ENCODE results near the gene KCNQ1. TPM values are rescaled to one million over a fixed set of nuclear protein-coding genes. Genes with fewer than 3 reads are reported as not detected.
A peak's percentile ranks its signal among the peaks of the same experiment; 100 is the strongest.

The KCNQ1 gene
- total and polyA plus RNA-seq, 2 of the 13 experiments (the other 11 are each of a cell fraction or from before 2014, with no cell fraction given) = 0.02 to 0.08 TPM

GRCh38 chr11:2689651-2690575 lies 245.1 kb downstream of the KCNQ1 start:
- FAIRE-seq (no peak), DNase-seq (ENCODE audit: low spot score) (no peak), ATAC-seq (peak; percentile 4)
- Histone ChIP-seq H3K9ac (ENCODE audit: insufficient read depth, low read depth, low read length) (0 out of 2 replicates have a peak overlapping the region, but pooled peaks have one; percentile 11), H3K4me2 (ENCODE audit: low read depth, low read length) (peak overlapping the region; percentile 78), H3K79me2 (ENCODE audit: insufficient read depth, low read length) (peaks cover 100% of the 10 kb centered on the region), H3K4me3 (replicated peaks in 1 of 3; ENCODE audit: insufficient read depth in 1 of 3, low read depth in 2 of 3, low read length in 3 of 3) (no peak overlapping the region), H3K4me1 (ENCODE audit: insufficient read depth, low read length) (peaks cover 100% of the 10 kb centered on the region), H2AFZ (ENCODE audit: low read length) (no peak overlapping the region), H4K20me1 (ENCODE audit: insufficient read depth, low read length) (peaks cover 100% of the 10 kb centered on the region), H3K9me3 (ENCODE audit: low read length) (no peaks in the 10 kb centered on the region), H3K36me3 (replicated peaks in 1 of 2; ENCODE audit: control insufficient read depth in 1 of 2, insufficient read depth in 2 of 2, low read length in 2 of 2) (peaks cover 47 to 96% of the 10 kb centered on the region in 2 experiments), H3K27ac (ENCODE audit: extremely low read length, insufficient read depth, low read length) (peak overlapping the region; percentile 45), H3K27me3 (ENCODE audit: control insufficient read depth in 1 of 2, insufficient read depth in 2 of 2, low read length in 2 of 2) (no peaks in the 10 kb centered on the region)
- 66% methylated on average over 6 of the region's 8 CpGs for WGBS (ENCODE audit: low lambda C conversion rate)
- intact Hi-C loops (cut with micrococcal nuclease; ENCODE audit: unreplicated experiment) (loop anchor here (5.0 kb wide), 1 partner anchor 197 kb away; the partner anchor contains the start of gene CDKN1C), in situ Hi-C loops (cut with HindIII; ENCODE audit: extremely low pct_ligation_motif_present, low pct_unique_long_range_greater_than_20kb) (loop anchor here (5.0 to 10.0 kb wide), 2 partner anchors 207 to 265 kb away; no protein-coding TSS in a partner anchor)
- no TSS peak for BruUV-seq (replicated peaks)
- ChIA-PET POLR2A (interaction anchor here (1.2 to 10.8 kb wide), 4 partner anchors 10 to 127 kb away, joined by 6 to 201 read pairs (median 16); partner anchors contain the start of gene KCNQ1OT1), CTCF (ENCODE audit: low intra/inter-chr PET ratio, low total read pairs) (no interaction called here)
- TF ChIP-seq MBNL3 (CRISPR knock-in tag; conservative IDR thresholded peaks at IDR 0.05) (no peak), MAFF (IDR thresholded peaks at IDR 0.05; ENCODE audit: low read depth, low read length) (no peak), GABPA (IDR thresholded peaks at IDR 0.05; ENCODE audit: low read depth, low read length) (no peak), GABPA (CRISPR knock-in tag; IDR thresholded peaks at IDR 0.05; ENCODE audit: low read depth) (no peak), MXD3 (CRISPR knock-in tag; IDR thresholded peaks at IDR 0.05) (0 out of 2 replicates have a peak, but pooled peaks have one; percentile 8), HNF4A (CRISPR knock-in tag; IDR thresholded peaks at IDR 0.05) (peak; percentile 67), AGO2 (optimal IDR thresholded peaks at IDR 0.05; ENCODE audit: low read depth, low read length) (peak; percentile 81), POLR2G (IDR thresholded peaks at IDR 0.05; ENCODE audit: low read depth, low read length) (peak; percentile 12; the same call in 1 of the 2 replicates), ZBTB44 (CRISPR knock-in tag; IDR thresholded peaks at IDR 0.05) (no peak), ZNF451 (CRISPR knock-in tag; IDR thresholded peaks at IDR 0.05) (no peak), ZNF788 (CRISPR knock-in tag; IDR thresholded peaks at IDR 0.05; ENCODE audit: borderline replicate concordance) (peak; percentile 28; the same call in 1 of the 2 replicates), PAXIP1 (CRISPR knock-in tag; conservative IDR thresholded peaks at IDR 0.05) (0 out of 2 replicates have a peak, but pooled peaks have one; percentile 17), SPEN (CRISPR knock-in tag; IDR thresholded peaks at IDR 0.05; ENCODE audit: low read depth) (peak; percentile 13; the same call in 1 of the 2 replicates), POLR2A (IDR thresholded peaks at IDR 0.05; ENCODE audit: insufficient read depth in 1 of 2, low read depth in 2 of 2, low read length in 2 of 2) (0 out of 4 replicates have a peak, but pooled peaks of 1 of the 2 experiments have one; percentile 31), KAT8 (CRISPR knock-in tag; IDR thresholded peaks at IDR 0.05) (no peak), BCL3 (CRISPR knock-in tag; IDR thresholded peaks at IDR 0.05) (no peak), ZSCAN25 (CRISPR knock-in tag; IDR thresholded peaks at IDR 0.05) (0 out of 2 replicates have a peak, but pooled peaks have one; percentile 23)

Measured in HepG2 (cell line).